Measurements from ENCODE around the gene SH3GLB1. TPM values are rescaled to one million over a fixed set of nuclear protein-coding genes. Genes with fewer than 3 reads are reported as not detected.

SH3GLB1 gene
- total RNA-seq, 4 donors from 2014 or later, result 52.5 to 75.1 (median 63.4) TPM

DNA sequence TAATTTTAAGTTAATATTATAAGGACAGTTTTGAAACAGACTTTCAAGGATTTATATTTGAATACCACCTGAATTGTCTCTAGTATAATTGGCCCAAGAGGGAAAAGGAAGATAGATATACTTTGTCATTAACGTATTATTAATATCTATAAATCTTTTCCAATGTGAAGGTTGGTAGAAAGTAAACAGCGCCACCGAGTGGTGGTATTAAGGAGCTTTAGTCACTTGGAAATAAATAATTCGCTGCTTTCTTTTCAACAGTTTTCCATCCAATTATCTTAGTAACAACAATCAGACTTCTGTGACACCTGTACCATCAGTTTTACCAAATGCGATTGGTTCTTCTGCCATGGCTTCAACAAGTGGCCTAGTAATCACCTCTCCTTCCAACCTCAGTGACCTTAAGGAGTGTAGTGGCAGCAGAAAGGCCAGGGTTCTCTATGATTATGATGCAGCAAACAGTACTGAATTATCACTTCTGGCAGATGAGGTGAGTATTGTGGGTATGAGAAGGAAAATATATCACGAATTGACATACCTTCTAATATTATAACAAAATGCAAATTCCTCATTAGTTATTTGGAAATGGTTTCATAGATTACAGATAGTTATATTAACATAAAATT is 37.7 kb downstream of the SH3GLB1 start:
- WGBS, 2 donors (ENCODE audit: low coverage in 1 of 2), result 61 to 69% methylated on average over 6 of the region's 6 CpGs
- Histone ChIP-seq H3K4me3 (no peak overlapping the region), H3K36me3 (peaks cover 0 to 44% (median 21%) of the 10 kb centered on the region in 4 donors), H3K27ac (no peak overlapping the region), H3K4me1 (peaks cover 0 to 10% (median 0%) of the 10 kb centered on the region in 4 donors), H3K9me3 (no peaks in the 10 kb centered on the region), H3K27me3 (no peaks in the 10 kb centered on the region)
- intact Hi-C loops (cut with DNase I; ENCODE audit: low total_unique reads), result no loop called here
- peak; percentile 20 for DNase-seq
- in situ Hi-C loops (cut with MboI; ENCODE audit: low pct_ligation_motif_present in 1 of 4, low pct_unique_long_range_greater_than_20kb in 1 of 4, low sequenced_read_pairs in 3 of 4), result no loop called here
- TF ChIP-seq EP300 (IDR thresholded peaks at IDR 0.05; ENCODE audit: low read depth), result no peak
- TF ChIP-seq, protein P1, sequence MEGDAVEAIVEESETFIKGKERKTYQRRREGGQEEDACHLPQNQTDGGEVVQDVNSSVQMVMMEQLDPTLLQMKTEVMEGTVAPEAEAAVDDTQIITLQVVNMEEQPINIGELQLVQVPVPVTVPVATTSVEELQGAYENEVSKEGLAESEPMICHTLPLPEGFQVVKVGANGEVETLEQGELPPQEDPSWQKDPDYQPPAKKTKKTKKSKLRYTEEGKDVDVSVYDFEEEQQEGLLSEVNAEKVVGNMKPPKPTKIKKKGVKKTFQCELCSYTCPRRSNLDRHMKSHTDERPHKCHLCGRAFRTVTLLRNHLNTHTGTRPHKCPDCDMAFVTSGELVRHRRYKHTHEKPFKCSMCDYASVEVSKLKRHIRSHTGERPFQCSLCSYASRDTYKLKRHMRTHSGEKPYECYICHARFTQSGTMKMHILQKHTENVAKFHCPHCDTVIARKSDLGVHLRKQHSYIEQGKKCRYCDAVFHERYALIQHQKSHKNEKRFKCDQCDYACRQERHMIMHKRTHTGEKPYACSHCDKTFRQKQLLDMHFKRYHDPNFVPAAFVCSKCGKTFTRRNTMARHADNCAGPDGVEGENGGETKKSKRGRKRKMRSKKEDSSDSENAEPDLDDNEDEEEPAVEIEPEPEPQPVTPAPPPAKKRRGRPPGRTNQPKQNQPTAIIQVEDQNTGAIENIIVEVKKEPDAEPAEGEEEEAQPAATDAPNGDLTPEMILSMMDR (IDR thresholded peaks at IDR 0.05), result peak; percentile 47 to 58 (median 53)
- no peak for TF ChIP-seq POLR2A (IDR thresholded peaks at IDR 0.05)

DNA sequence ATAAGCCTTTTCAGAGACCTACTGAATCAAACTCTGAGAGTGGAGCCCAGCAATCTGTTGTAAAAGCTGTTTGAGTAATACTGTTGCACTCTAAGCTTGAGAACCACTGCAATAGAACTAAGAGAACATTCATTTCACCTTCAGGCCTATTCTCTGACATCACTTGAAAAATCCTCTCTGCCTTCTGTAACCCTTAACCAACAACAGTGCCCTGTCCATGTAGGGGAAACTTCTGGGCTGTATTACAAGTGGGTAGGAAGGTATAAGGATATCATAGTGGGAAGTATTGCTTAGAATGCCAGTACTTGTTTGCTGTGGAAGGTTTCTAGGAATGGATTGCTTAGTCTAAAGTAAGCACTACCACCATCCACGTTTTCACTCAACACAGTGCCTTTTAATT is 42.9 kb downstream of the SH3GLB1 start:
- in situ Hi-C loops (cut with MboI; ENCODE audit: low pct_ligation_motif_present in 1 of 4, low pct_unique_long_range_greater_than_20kb in 1 of 4, low sequenced_read_pairs in 3 of 4), result no loop called here
- intact Hi-C loops (cut with DNase I; ENCODE audit: low total_unique reads), result no loop called here
- Histone ChIP-seq H3K4me1 (peaks cover 0 to 5% (median 0%) of the 10 kb centered on the region in 4 donors), H3K27me3 (no peaks in the 10 kb centered on the region), H3K4me3 (no peak overlapping the region), H3K27ac (no peak overlapping the region), H3K36me3 (peaks cover 0 to 24% (median 9%) of the 10 kb centered on the region in 4 donors), H3K9me3 (no peaks in the 10 kb centered on the region)
- 38 to 46% methylated on average over 1 of the region's 1 CpG for WGBS, 2 donors (ENCODE audit: low coverage in 1 of 2)
- no peak for DNase-seq
- no peak for TF ChIP-seq EP300 (IDR thresholded peaks at IDR 0.05; ENCODE audit: low read depth)
- TF ChIP-seq POLR2A (IDR thresholded peaks at IDR 0.05), result no peak
- TF ChIP-seq, protein P1 (IDR thresholded peaks at IDR 0.05), result no peak
- TF ChIP-seq POLR2AphosphoS5 (IDR thresholded peaks at IDR 0.05), result no peak

DNA sequence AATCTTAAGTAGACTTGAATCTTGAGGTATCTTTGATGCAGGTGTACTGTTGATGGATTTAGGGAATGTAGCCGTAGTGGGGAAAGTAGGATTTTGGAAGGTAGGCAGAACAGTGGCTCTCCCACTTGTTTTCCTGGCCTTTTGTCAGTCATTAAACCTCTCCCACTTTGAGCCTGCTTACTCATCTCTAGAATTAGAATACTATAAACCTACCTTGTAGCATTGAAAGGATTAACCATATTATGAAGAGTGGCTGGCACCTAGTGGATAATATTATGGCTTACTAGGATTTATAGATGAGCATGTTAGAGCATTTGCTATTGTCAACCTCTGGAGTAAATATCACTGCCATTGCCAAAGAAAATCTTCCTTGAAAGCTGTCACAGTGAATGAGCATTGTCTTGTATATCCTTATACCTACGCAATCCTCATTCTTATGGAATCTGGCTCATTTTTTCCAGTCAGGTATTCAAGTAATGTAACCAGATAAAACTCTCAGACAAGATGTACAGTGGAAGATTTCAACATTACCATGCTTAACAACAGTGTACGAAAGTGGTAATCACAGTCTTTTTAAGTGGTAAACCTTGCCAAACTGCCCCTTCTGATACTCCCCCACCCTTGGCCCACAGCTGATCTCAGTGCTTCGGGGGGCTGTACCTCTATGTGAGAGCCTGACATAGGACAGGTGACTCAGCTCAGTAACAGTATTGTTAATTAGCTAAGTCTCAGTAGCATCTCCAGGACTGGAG is 44.4 kb downstream of the SH3GLB1 start:
- H3K9me3 ChIP-seq, result no peaks in the 10 kb centered on the region
- peaks cover 0 to 19% (median 2%) of the 10 kb centered on the region in 4 donors for H3K4me1 ChIP-seq
- TF ChIP-seq POLR2AphosphoS5 (IDR thresholded peaks at IDR 0.05), result no peak
- TF ChIP-seq, protein P1 (IDR thresholded peaks at IDR 0.05), result no peak
- no peak for TF ChIP-seq EP300 (IDR thresholded peaks at IDR 0.05; ENCODE audit: low read depth)
- peaks cover 0 to 11% (median 2%) of the 10 kb centered on the region in 4 donors for H3K36me3 ChIP-seq
- intact Hi-C loops (cut with DNase I; ENCODE audit: low total_unique reads), result no loop called here
- H3K27ac ChIP-seq, result no peak overlapping the region
- no peak for DNase-seq
- 89% methylated on average over 3 to 4 of the region's 4 CpGs for WGBS, 2 donors (ENCODE audit: low coverage in 1 of 2)
- no peak overlapping the region for H3K4me3 ChIP-seq
- in situ Hi-C loops (cut with MboI; ENCODE audit: low pct_ligation_motif_present in 1 of 4, low pct_unique_long_range_greater_than_20kb in 1 of 4, low sequenced_read_pairs in 3 of 4), result no loop called here
- no peaks in the 10 kb centered on the region for H3K27me3 ChIP-seq

DNA sequence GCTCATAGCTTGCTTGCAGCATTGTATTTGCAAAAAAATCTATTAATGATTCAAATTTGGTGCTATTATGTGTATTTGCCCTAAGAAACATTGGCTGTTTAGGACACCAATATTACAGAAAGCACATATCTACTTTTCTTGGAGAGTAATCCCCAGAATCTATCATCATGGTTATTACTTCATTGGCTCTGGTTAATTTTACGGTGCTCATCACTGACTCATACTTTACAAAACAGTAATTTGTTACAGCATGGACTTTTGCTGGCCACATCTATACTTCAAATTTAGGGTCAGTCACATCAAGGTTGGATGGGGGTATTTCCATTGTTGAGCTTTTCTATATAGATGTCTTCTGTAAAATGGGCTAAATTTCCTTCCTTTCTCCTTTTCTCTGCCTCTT is 45.7 kb downstream of the SH3GLB1 start:
- TF ChIP-seq, protein P1 (IDR thresholded peaks at IDR 0.05), result no peak
- no peak for TF ChIP-seq POLR2A (IDR thresholded peaks at IDR 0.05)
- no peak for TF ChIP-seq POLR2AphosphoS5 (IDR thresholded peaks at IDR 0.05)
- TF ChIP-seq EP300 (IDR thresholded peaks at IDR 0.05; ENCODE audit: low read depth), result no peak
- DNase-seq, result no peak
- H3K27ac ChIP-seq, result no peak overlapping the region
- H3K4me1 ChIP-seq, result peaks cover 0 to 27% (median 2%) of the 10 kb centered on the region in 4 donors
- in situ Hi-C loops (cut with MboI; ENCODE audit: low pct_ligation_motif_present in 1 of 4, low pct_unique_long_range_greater_than_20kb in 1 of 4, low sequenced_read_pairs in 3 of 4) (no loop called here), intact Hi-C loops (cut with DNase I; ENCODE audit: low total_unique reads) (no loop called here)
- H3K27me3 ChIP-seq, result no peaks in the 10 kb centered on the region
- no peak overlapping the region for H3K4me3 ChIP-seq
- H3K9me3 ChIP-seq, result no peaks in the 10 kb centered on the region
- 74 to 86% methylated on average over 1 of the region's 1 CpG for WGBS, 2 donors (ENCODE audit: low coverage in 1 of 2)
- H3K36me3 ChIP-seq, result peaks cover 0 to under 1% (median under 1%) of the 10 kb centered on the region in 4 donors
